Ovary (tissue), 3 donors: ENCODE results near the gene DMGDH.

Experiments
- POLR2A ChIP-seq: fragments of 450-650 bp; IDR thresholded peaks from one replicate; pipeline ENCODE4 v1.6.1; 2017; ENCODE audit warnings: antibody characterized with exemption, mild to moderate bottlenecking, moderate library complexity
- TF ChIP-seq, protein P1 (sequence below), 3 donors: fragments of 450-650 bp in 2 of 3; fragments of 200-600 bp in 1 of 3; IDR thresholded peaks; one replicate each; pipeline versions ENCODE4 v1.5.1 to v1.8.0; 2016 to 2022; ENCODE audit warnings: antibody characterized with exemption in 3 of 3, mild to moderate bottlenecking in 1 of 3
- donor health status: DM: no; HTN: no; CAD: no.

DNA sequence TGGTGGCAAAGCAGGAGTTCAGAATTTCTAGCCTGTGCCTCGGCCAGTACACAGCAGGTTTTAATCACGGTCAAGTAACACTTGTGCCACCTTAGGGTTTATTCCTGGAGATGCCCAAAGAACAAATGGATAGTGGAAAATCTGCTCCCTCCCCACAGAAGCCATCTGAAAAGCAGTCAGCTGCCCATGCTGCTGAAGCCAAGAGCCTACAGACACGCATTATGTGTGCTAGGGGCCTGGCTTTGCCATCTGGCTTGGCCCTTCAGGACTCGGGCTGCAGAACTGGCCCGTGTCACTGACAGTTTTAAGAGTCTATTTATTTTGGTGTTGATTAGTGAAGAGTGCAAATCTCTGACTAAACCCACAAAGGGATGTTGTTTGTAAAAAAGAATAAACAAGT, 95.5 kb downstream of the DMGDH start:
- TF ChIP-seq POLR2A = no peak
- TF ChIP-seq, protein P1, sequence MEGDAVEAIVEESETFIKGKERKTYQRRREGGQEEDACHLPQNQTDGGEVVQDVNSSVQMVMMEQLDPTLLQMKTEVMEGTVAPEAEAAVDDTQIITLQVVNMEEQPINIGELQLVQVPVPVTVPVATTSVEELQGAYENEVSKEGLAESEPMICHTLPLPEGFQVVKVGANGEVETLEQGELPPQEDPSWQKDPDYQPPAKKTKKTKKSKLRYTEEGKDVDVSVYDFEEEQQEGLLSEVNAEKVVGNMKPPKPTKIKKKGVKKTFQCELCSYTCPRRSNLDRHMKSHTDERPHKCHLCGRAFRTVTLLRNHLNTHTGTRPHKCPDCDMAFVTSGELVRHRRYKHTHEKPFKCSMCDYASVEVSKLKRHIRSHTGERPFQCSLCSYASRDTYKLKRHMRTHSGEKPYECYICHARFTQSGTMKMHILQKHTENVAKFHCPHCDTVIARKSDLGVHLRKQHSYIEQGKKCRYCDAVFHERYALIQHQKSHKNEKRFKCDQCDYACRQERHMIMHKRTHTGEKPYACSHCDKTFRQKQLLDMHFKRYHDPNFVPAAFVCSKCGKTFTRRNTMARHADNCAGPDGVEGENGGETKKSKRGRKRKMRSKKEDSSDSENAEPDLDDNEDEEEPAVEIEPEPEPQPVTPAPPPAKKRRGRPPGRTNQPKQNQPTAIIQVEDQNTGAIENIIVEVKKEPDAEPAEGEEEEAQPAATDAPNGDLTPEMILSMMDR (IDR thresholded peaks at IDR 0.05) = no peak
